Measurements from ENCODE around the gene PARP6. TPM values are rescaled to one million over a fixed set of nuclear protein-coding genes. Genes with fewer than 3 reads are reported as not detected.

Gene PARP6
- total RNA-seq (2021; ENCODE audit: unreplicated experiment) (85.7 TPM), Bru-seq, nascent RNA (percentile 88 among the genes with signal in this experiment), BruChase-seq, experiment 1, labeled RNA remaining after a 2-hour chase (percentile 86 among the genes with signal in this experiment), BruChase-seq, experiment 2, labeled RNA remaining after a 6-hour chase (percentile 81 among the genes with signal in this experiment)
- polyA plus RNA-seq (2012; ENCODE audit: insufficient read length), result 64.5 TPM
- long read RNA-seq, partial matches to known transcripts, result 14 of 79 reads
- long read RNA-seq, other reads (novel, unspliced or antisense), result 60 of 79 reads

GRCh38 chr15:72272213-72272996 is at the start of gene PARP6:
Gene PARP6, minus strand, starts transcription at chr15:72272554. Its CDS starts 5,077 bp downstream, at chr15:72267477.
- H3K4me1 ChIP-seq (ENCODE audit: control insufficient read depth, insufficient read depth, low read length), result peaks cover 16% of the 10 kb centered on the region
- intact Hi-C loops (cut with micrococcal nuclease; ENCODE audit: unreplicated experiment) (no loop called here), in situ Hi-C loops (cut with HindIII; ENCODE audit: low pct_unique_long_range_greater_than_20kb, low sequenced_read_pairs) (no loop called here)
- H3K4me3 ChIP-seq (ENCODE audit: low read depth in 2 of 2, low read length in 2 of 2), result peak within 1 kb of the TSS; percentile 84 to 92
- no peak for TF ChIP-seq REST (IDR thresholded peaks at IDR 0.05; ENCODE audit: insufficient read depth in 1 of 2, low read depth in 2 of 2, low read length in 1 of 2)
- TF ChIP-seq TCF7L2 (IDR thresholded peaks at IDR 0.05; ENCODE audit: low read depth, low read length), result no peak
- no peak; the same call in 1 of the 2 replicates for TF ChIP-seq SIN3A (IDR thresholded peaks at IDR 0.05; ENCODE audit: borderline replicate concordance, insufficient read depth, low read depth, low read length)
- TF ChIP-seq POLR2AphosphoS5 (IDR thresholded peaks at IDR 0.05; ENCODE audit: low read depth, low read length), result peak; percentile 52; the same call in 1 of the 2 replicates
- peak; percentile 84 for TF ChIP-seq CTCF (IDR thresholded peaks at IDR 0.05)
- CTCF ChIA-PET, result no interaction called here
- BruUV-seq (replicated peaks), result no TSS peak
- peak within 1 kb of the TSS; percentile 92 for H3K27ac ChIP-seq (ENCODE audit: low read length)
- H3K27me3 ChIP-seq (ENCODE audit: control insufficient read depth, insufficient read depth, low read length), result no peaks in the 10 kb centered on the region
- POLR2A ChIA-PET, result no interaction called here
- DNase-seq (ENCODE audit: low read depth, low spot score), result peak; percentile 86
- H3K36me3 ChIP-seq (ENCODE audit: control insufficient read depth, insufficient read depth, low read length), result peaks cover 3% of the 10 kb centered on the region
- H3K9me3 ChIP-seq (ENCODE audit: control insufficient read depth, insufficient read depth, low read depth, low read length), result no peaks in the 10 kb centered on the region
- peak; percentile 99 for ATAC-seq

GRCh38 chr15:72319985-72320671 is 47.8 kb upstream of the PARP6 start, which contains the start of gene CELF6:
Gene CELF6, minus strand, starts transcription at chr15:72320157. Its CDS starts 283 bp downstream, at chr15:72319874.
- no TSS peak for BruUV-seq (replicated peaks)
- Histone ChIP-seq H3K4me3 (ENCODE audit: low read depth in 2 of 2, low read length in 2 of 2) (peak within 1 kb of the TSS; percentile 55 to 75), H3K4me1 (ENCODE audit: control insufficient read depth, insufficient read depth, low read length) (peaks cover 5% of the 10 kb centered on the region; the same call in 1 of the 2 replicates), H3K27ac (ENCODE audit: low read length) (no peak within 1 kb of the TSS), H3K9me3 (ENCODE audit: control insufficient read depth, insufficient read depth, low read depth, low read length) (0 out of 2 replicates have a peak, but pooled peaks cover 9% of the 10 kb centered on the region), H3K36me3 (ENCODE audit: control insufficient read depth, insufficient read depth, low read length) (no peaks in the 10 kb centered on the region), H3K27me3 (ENCODE audit: control insufficient read depth, insufficient read depth, low read length) (no peaks in the 10 kb centered on the region; the same call in 1 of the 2 replicates)
- in situ Hi-C loops (cut with HindIII; ENCODE audit: low pct_unique_long_range_greater_than_20kb, low sequenced_read_pairs) (no loop called here), intact Hi-C loops (cut with micrococcal nuclease; ENCODE audit: unreplicated experiment) (no loop called here)
- DNase-seq (ENCODE audit: low read depth, low spot score) (no peak), ATAC-seq (peak; percentile 88)
- POLR2A ChIA-PET, result no interaction called here
- CTCF ChIA-PET, result interaction anchor here (0.5 kb wide), 1 partner anchor 10 kb away, joined by 4 read pairs; no protein-coding TSS in a partner anchor
- no peak for TF ChIP-seq CTCF (IDR thresholded peaks at IDR 0.05)
- peak in 1 of 2 experiments; percentile 81; a peak in 2 of 4 replicates for TF ChIP-seq REST (IDR thresholded peaks at IDR 0.05; ENCODE audit: insufficient read depth in 1 of 2, low read depth in 2 of 2, low read length in 1 of 2)
- 0 out of 2 replicates have a peak, but pooled peaks have one; percentile 65 for TF ChIP-seq SIN3A (IDR thresholded peaks at IDR 0.05; ENCODE audit: borderline replicate concordance, insufficient read depth, low read depth, low read length)
- no peak for TF ChIP-seq POLR2AphosphoS5 (IDR thresholded peaks at IDR 0.05; ENCODE audit: low read depth, low read length)
- TF ChIP-seq TCF7L2 (IDR thresholded peaks at IDR 0.05; ENCODE audit: low read depth, low read length), result no peak
